Astrocyte of the hippocampus (primary cell): ENCODE results near the gene CDH22.
A peak's percentile ranks its signal among the peaks of the same experiment; 100 is the strongest.

Experiments
- DNase-seq: peaks from one replicate; pipeline ENCODE4 v3.0.0; 2011; ENCODE audit warnings: low read depth, low spot score

CDH22 gene

DNA sequence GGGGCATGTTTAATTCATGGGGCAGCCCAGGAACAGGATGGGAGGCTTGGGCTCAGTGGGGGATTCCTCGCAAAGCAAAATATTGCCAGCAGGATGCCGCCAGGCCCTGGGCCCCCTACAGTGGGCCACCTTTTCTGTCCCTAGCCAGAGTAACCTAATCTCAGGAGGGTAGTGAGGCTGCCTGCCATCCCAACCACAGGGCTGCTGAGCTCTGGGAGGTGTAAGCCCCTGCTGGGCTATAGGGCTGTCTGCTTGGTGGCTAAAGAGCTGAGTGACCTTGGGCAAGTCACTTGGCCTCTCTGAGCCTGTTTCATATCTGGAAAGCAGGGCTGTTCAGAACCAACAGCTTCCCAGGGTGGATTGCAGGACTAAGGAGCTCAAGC, 35.7 kb upstream of the CDH22 start:
- DNase-seq = no peak

DNA sequence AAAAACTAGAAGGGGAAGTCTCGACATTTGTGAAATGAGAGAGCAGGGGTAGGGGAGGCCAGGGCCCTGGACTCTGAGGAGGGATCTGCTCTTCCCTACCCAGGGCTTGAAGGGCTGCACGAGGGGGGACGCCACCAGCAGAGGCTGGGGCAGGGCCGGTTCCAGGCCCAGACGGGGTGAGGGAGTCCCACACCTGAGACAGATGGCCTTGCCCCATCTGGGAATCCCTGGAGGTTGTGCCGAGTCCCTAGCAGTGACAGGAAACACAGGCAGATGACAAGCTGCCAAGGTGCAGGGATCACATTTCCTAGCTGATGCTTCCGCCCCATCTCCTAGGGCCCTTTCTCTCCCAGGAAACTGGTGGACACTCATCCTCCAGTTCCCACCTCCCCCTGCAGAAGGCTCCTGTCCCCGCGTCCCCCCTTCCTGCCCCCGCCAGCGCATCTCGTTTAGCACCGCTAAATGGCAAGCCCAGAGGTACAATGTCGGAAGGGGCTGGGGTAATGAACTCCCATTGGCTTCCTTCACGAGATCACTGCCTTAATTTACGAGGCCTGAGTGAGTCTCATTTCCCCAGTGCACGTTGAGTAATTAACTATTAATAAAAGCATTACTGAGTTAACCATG, 35.2 kb upstream of the CDH22 start:
- DNase-seq = no peak

DNA sequence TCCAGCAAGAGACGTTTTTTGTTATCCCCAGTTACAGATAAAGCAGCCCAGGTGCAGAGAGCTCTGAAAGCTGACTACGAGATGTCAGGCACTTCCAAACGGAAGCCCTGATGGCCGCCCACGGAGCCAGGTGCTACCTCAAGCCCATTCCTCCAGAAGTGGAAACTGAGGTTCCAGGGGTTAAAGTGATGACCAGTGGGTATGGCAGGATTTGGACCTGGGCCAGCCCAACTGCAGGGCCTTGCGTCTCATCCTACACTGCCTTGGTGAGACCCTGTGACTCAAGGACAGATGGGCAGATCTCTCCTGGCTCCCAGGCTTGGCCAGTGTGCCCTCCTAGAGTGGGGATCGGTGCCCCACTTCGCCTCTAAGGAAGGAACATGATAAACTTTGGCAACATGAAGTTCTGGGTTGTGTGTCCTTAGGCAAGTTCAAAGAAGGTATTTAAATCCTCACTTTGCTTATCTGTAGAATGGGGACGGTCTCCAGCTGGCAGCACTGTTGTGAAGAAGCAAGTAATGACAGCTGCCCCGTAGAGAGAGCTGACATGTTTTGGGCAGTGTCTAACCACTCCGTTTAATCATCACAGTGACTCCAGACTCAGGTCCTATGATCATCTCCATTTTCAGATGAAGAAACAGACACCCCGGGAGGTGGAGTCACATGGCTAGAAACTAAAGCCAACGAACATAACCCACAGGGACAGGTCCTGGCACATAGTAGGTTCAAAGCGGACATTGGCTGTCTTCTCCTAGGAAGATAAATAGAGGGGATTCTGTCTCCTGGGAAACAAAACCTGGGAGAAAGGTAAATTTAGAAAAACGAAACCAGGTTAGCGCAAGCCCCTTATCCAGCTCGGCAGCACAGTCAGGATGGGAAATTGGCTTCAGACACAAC, 34.4 kb upstream of the CDH22 start:
- DNase-seq = no peak

- DNase-seq = no peak
Observed at GRCh38 chr20:46342010-46342378, 33.7 kb upstream of the CDH22 start.

DNA sequence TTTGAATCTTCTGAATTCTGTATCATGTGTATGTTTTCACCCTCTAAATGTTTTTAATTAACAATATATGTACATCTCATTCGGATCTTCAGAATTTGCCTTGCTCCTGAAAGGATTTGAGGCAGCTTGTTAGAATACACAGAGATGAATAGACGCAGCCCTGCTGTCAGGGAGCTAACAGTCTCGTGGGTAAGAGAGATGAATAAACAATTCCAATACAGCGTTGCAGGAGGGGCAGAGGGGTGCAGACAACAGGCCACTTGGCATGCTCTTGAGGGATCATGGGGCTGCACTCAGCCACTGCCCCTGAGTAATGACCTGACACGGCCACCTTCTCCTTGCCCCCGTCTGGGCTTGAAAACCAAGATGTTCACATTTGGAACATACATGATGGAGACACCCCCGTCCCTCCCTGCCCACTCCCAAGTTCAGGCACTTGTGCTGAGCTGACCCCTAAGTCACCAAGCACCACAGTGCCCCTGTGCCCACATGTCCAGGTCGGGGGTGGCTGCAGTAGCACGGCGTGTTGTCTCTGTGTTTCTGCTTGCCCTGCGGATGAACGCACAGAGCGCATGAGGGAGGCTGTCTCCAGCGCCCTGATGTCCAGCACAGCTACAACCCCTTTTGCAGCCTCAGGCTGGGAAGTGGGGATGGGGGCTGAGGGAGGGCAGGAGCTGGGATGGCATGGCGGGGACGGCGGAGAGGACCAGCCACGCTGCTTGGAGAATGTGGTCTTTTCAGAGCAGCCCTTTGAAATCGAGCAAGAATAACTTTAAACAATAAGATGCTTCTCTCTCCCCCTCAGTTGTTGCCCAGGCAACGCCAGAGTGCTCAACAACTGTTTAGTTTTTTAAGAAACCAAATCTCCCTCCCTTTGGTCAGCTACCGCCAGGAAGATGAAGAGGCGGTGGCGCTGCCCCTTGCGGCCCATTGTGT, 33.0 kb upstream of the CDH22 start:
- peak; percentile 21 for DNase-seq

DNA sequence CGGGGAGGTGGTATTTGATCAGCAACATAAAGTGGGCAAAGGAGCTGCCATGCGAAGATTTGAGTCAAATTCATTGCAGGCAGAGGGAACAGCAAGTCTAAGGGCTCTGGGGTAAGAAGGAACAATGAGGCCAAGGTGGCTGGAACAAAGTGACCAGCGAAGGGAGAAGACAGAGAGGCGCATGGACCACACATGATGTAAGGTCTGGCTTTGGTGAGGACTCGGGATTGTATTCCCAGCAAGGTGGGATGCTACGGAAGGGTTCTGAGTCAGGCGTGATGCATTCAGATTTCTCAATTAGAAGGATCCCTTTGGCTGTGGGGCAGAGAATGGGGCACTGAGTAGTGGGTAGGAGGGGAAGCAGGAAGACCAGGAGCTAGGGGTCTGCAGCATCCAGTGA, 30.7 kb upstream of the CDH22 start:
- no peak for DNase-seq

- DNase-seq = no peak
Observed at GRCh38 chr20:46336735-46337134, 28.4 kb upstream of the CDH22 start.

GRCh38 chr20:46334303-46334904, 26.1 kb upstream of the CDH22 start:
- no peak for DNase-seq

GRCh38 chr20:46333161-46333991, 25.1 kb upstream of the CDH22 start:
- no peak for DNase-seq

- no peak for DNase-seq
Observed at GRCh38 chr20:46332373-46333160, 24.3 kb upstream of the CDH22 start.

DNA sequence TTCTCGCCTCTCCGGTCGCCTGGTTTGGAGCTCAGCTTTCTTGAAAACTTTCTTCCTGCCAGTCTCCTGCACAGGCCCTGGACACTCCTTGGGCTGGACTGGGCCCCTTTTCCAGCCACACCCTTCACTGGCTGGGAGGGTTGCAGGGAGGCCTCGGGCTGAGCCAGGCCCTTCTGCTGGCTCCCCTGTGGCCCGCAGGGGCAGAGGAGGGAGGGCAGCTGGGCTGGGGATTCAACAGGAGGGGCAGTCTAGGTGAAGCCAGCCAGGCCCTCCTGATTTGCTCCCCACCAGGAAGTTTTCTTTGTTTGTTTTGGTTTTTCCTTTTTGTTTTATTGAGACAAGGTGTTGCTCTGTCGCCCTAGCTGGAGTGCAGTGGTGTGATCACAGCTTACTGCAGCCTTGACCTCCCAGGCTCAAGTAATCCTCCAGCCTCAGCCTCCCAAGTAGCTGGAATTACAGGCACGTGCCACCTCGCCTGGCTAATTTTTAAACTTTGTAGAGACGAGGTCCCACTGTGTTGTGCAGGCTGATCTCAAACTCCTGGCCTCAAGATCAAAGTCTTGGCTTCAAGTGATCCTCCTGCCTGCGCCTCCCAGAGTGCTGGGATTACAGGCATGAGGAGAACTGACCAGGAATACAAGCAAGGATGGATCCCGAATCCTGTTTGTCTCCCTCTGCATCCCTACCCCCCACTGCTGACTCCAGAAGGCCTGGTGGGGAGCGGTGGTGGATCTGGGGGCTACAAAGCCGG, 23.5 kb upstream of the CDH22 start:
- DNase-seq = no peak

DNA sequence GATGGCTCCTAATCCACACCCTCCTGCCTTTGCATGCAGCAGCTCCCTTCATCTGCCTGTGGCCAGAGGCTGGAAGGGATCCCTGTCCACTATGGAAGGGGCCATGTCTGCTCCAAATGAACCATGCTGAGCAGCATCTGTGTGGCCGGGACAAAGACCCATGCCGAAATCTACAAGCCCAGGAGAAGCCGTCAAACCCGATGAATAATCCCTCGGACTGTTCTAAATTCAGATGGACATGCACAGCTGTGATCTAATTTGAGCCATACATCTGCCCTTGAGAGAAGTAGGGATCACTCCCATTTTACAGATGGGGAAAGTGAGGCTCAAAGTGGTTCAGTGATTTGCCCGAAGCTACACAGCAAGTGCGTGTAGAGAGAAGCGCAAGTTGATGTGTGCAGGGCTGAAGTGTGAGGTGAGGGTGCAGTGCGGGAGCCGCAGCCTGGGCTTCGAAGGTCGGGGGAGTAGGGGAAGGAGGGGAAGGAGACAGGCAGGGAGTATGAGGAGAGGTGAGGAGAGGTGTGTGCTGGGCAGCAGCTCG, 22.6 kb upstream of the CDH22 start:
- DNase-seq = no peak

DNA sequence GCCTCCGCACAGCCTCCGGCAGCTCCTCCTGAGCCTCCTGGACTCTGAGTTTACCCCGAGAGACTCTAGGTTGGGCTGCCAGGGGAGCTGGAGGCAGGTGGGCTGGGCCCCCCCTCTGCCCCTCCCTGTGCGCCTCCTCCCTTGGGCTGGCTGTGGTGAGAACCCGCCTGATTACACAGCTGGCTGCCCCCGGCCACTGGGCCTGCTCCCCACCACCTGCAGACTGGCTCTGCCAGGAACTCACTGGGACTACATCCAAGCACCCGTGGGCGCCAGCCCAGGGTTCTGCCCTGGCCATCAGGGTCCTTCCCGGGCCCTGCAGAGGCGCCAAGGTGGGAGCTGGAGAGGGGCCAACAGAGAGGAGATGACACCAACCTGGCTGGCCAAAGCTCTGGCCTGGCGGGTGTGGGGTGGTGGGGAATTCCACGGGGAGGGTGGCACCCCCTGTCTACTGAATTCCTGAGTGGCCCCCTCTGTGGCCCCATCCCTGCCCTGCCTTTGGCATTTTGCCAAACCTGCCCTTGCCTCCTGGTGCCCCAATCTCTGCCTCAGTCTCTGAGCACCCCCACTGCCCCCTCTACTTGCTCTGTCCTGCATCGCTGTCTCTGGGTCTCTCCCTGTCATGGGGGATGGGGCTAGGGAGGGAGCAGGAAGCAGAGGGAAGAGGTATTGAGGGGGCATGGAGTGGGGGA, 21.9 kb upstream of the CDH22 start:
- no peak for DNase-seq

GRCh38 chr20:46328200-46328882, 20.0 kb upstream of the CDH22 start:
- no peak for DNase-seq

- DNase-seq = no peak
Observed at GRCh38 chr20:46327557-46327956, 19.3 kb upstream of the CDH22 start.

- no peak for DNase-seq
Observed at GRCh38 chr20:46325789-46326188, 17.5 kb upstream of the CDH22 start.

DNA sequence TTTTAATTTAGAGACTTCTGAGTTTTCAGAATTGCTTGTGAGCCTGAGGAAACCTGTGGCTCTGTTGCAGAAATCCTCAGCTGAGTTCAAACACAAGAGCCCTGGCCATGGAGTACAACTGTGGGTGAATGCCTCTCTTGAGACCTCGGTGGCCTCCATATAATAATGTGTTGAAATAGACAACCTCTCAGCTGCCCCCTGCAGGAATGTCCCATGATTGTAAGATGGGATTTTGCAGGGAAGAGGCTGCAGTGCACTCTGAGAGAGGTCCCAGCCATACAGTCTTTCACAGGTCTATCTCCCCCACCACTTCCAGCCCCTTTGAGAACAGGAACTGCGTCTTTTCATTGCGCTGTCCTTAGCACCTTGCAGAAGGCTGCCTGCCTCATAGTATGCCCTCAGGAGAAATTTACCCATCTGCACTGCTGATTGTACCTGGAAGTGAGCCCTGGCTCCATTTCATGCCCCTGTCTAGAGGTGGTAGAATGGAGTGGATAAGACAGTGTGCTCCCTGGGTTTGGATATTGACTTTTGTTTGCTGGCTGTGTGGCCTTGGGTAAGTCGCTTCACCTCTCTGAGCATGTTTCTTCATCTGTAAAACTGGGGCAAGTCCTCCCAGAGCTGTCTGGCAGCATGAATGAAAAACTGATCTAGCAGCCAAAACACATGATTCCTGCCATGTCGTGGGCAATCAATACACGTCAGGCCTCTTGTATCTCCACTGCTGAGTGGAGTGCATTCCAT, 16.8 kb upstream of the CDH22 start:
- DNase-seq = peak; percentile 45
